K562 (cell line): ENCODE results near the gene SOD1. TPM values are rescaled to one million over a fixed set of nuclear protein-coding genes. Genes with fewer than 3 reads are reported as not detected.

Source experiments
- ARHGAP35 ChIP-seq: fragments of 450-650 bp; IDR thresholded peaks from 2 replicates; pipeline ENCODE4 v1.6.1; 2018; ENCODE audit not compliant: partially characterized antibody
- ARID4B ChIP-seq: sonication (generic); formaldehyde crosslinking; IDR thresholded peaks from 2 replicates; pipeline ENCODE4 v1.8.0; 2022; ENCODE audit warnings: mild to moderate bottlenecking, missing genetic modification reagents
- BMI1 ChIP-seq: fragments of 150-350 bp; IDR thresholded peaks from 2 replicates; pipeline ENCODE4 v1.6.1; 2014; ENCODE audit warnings: low read length
- CHCHD3 ChIP-seq: fragments of 250-450 bp; sonication (Bioruptor Pico); IDR thresholded peaks from 2 replicates; pipeline ENCODE4 v2.1.2; 2022; ENCODE audit warnings: mild to moderate bottlenecking
- CHD2 ChIP-seq: IDR thresholded peaks from 2 replicates; pipeline ENCODE4 v1.6.1; 2011; ENCODE audit warnings: low read depth, low read length
- CREB3L1 ChIP-seq: fragments of 450-650 bp; IDR thresholded peaks from 2 replicates; pipeline ENCODE4 v1.6.1; 2014; ENCODE audit warnings: low read depth, mild to moderate bottlenecking, moderate library complexity, borderline replicate concordance
- EHMT2 ChIP-seq: fragments of 450-650 bp; IDR thresholded peaks from 2 replicates; pipeline ENCODE4 v1.6.1; 2018; ENCODE audit warnings: antibody characterized with exemption
- ETV5 ChIP-seq: sonication (generic); formaldehyde crosslinking; IDR thresholded peaks from 2 replicates; pipeline ENCODE4 v1.4.0; 2020; ENCODE audit warnings: low read depth, mild to moderate bottlenecking, missing genetic modification reagents
- HMGN3 ChIP-seq: IDR thresholded peaks from 2 replicates; pipeline ENCODE4 v1.6.1; 2011; ENCODE audit warnings: borderline replicate concordance, low read depth, mild to moderate bottlenecking, mixed read lengths, low read length; ENCODE audit not compliant: insufficient read length; ENCODE audit errors: extremely low read depth
- HNRNPK ChIP-seq: fragments of 200-400 bp; formaldehyde crosslinking; IDR thresholded peaks from one replicate; pipeline ENCODE4 v1.6.1; 2018; ENCODE audit warnings: mild to moderate bottlenecking, low read depth, low read length; ENCODE audit not compliant: poor library complexity, severe bottlenecking
- KAT2B ChIP-seq: IDR thresholded peaks from one replicate; pipeline ENCODE4 v1.6.1; 2012; ENCODE audit warnings: low read depth, mild to moderate bottlenecking, control low read depth, inconsistent platforms, low read length, moderate library complexity
- KLF16 ChIP-seq: IDR thresholded peaks from 2 replicates; pipeline ENCODE4 v1.6.1; 2016; ENCODE audit warnings: antibody characterized with exemption
- MAFK ChIP-seq: IDR thresholded peaks from 2 replicates; pipeline ENCODE4 v1.6.1; 2011; ENCODE audit warnings: low read length, improper control_type of control experiment
- MCM2 ChIP-seq: fragments of 450-650 bp; IDR thresholded peaks from 2 replicates; pipeline ENCODE4 v1.6.1; 2017; ENCODE audit warnings: low read depth, mild to moderate bottlenecking
- NONO ChIP-seq, 2 experiments: fragments of 200-400 bp in 1 of 2; fragments of 450-650 bp in 1 of 2; formaldehyde crosslinking in 1 of 2; IDR thresholded peaks; 2 replicates each; pipeline ENCODE4 v1.6.1; 2017; ENCODE audit warnings: low read depth in 2 of 2, mild to moderate bottlenecking in 2 of 2, moderate library complexity in 2 of 2, low read length in 1 of 2
- POLR2H ChIP-seq: IDR thresholded peaks from 2 replicates; pipeline ENCODE4 v1.6.1; 2016; ENCODE audit warnings: missing genetic modification characterization, low read depth, mild to moderate bottlenecking, control low read depth, missing compliant biosample characterization, moderate library complexity
- PTTG1 ChIP-seq: fragments of 450-650 bp; IDR thresholded peaks from 2 replicates; pipeline ENCODE4 v1.6.1; 2016; ENCODE audit warnings: low read depth, mild to moderate bottlenecking, missing genetic modification characterization, missing compliant biosample characterization
- SPI1 ChIP-seq: IDR thresholded peaks from 2 replicates; pipeline ENCODE4 v1.6.1; 2011; ENCODE audit warnings: low read depth, low read length, control low read depth, borderline replicate concordance
- SRSF3 ChIP-seq: fragments of 200-400 bp; formaldehyde crosslinking; IDR thresholded peaks from 2 replicates; pipeline ENCODE4 v1.6.1; 2016; ENCODE audit warnings: mild to moderate bottlenecking, low read length, moderate library complexity; ENCODE audit not compliant: insufficient read depth
- ZNF133 ChIP-seq: fragments of 250-450 bp; sonication (Bioruptor Pico); IDR thresholded peaks from 2 replicates; pipeline ENCODE4 v1.4.0; 2020; ENCODE audit warnings: mild to moderate bottlenecking
- ZNF436 ChIP-seq: fragments of 250-450, 450-650 bp; sonication (Bioruptor Pico); formaldehyde crosslinking; IDR thresholded peaks from 2 replicates; pipeline ENCODE4 v1.7.0; 2020; ENCODE audit warnings: mild to moderate bottlenecking
- ZNF586 ChIP-seq: fragments of 450-650 bp; formaldehyde crosslinking; conservative IDR thresholded peaks from 2 replicates; pipeline ENCODE4 v1.4.0; 2020; ENCODE audit warnings: mild to moderate bottlenecking, moderate library complexity
- polyA plus RNA-seq, 8 experiments: library from polyadenylated mRNA; depleted of rRNA in 4 of 8; stranded (reverse) in 5 of 8; unstranded in 3 of 8; fragments of >200 nt; fragmentation: Nextera tagmentation in 2 of 8; fragmentation: Illumina TruSeq in 1 of 8; extraction: Ambion mirVana in 2 of 8; extraction: Trizol in 1 of 8; gene quantifications; 2 replicates each; pipeline versions ENCODE4 v1.2.1 to v1.2.3, GENCODE V29; 2011 to 2014; ENCODE audit warnings: inconsistent platforms in 1 of 8, missing spikeins in 1 of 8
- total RNA-seq, 7 experiments: library from RNA; depleted of rRNA in 6 of 7; stranded (reverse); fragments of >200 nt in 6 of 7; fragmentation: Illumina TruSeq in 2 of 7; extraction: Trizol in 2 of 7; gene quantifications; 2 replicates each; pipeline versions ENCODE4 v1.2.1 to v1.2.3, GENCODE V29; 2011 to 2021; ENCODE audit warnings: low replicate concordance in 1 of 7
- TF ChIP-seq, protein P1 (sequence below): fragments of 250-450 bp; sonication (Bioruptor Pico); IDR thresholded peaks from 2 replicates; pipeline ENCODE4 v1.8.0; 2021; ENCODE audit warnings: borderline replicate concordance, mild to moderate bottlenecking, moderate library complexity; ENCODE audit not compliant: poor library complexity, severe bottlenecking

Gene SOD1
- total and polyA plus RNA-seq, 9 of the 15 experiments (the other 6 are each of a cell fraction or from before 2014, with no cell fraction given): 452 to 1,409 (median 633) TPM

- TF ChIP-seq EHMT2 (no peak), ARHGAP35 (no peak), KAT2B (no peak), HNRNPK (no peak), MCM2 (no peak), SPI1 (no peak), KLF16 (no peak), SRSF3 (no peak), NONO (IDR thresholded peaks at IDR 0.05; ENCODE audit: low read depth in 2 of 2, low read length in 1 of 2) (peak in 1 of 2 experiments; percentile 60; a peak in 2 of 4 replicates), HMGN3 (peak; percentile 69), CHCHD3 (CRISPR knock-in tag) (no peak), ARID4B (CRISPR knock-in tag) (peak; percentile 91), ZNF133 (CRISPR knock-in tag) (no peak), CREB3L1 (no peak), MAFK (peak; percentile 1; the same call in 1 of the 2 replicates), CHD2 (no peak), PTTG1 (tag) (no peak), ZNF436 (CRISPR knock-in tag) (no peak), POLR2H (peak; percentile 93), ETV5 (CRISPR knock-in tag) (peak; percentile 73; the same call in 1 of the 2 replicates), BMI1 (no peak), ZNF586 (CRISPR knock-in tag) (no peak)
- TF ChIP-seq, protein P1, sequence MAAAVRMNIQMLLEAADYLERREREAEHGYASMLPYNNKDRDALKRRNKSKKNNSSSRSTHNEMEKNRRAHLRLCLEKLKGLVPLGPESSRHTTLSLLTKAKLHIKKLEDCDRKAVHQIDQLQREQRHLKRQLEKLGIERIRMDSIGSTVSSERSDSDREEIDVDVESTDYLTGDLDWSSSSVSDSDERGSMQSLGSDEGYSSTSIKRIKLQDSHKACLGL: no peak
These were observed at the start of gene SOD1 (continued) for GRCh38 chr21:31659536-31660258.
